ENCODE results near the gene MFRP.

DNA sequence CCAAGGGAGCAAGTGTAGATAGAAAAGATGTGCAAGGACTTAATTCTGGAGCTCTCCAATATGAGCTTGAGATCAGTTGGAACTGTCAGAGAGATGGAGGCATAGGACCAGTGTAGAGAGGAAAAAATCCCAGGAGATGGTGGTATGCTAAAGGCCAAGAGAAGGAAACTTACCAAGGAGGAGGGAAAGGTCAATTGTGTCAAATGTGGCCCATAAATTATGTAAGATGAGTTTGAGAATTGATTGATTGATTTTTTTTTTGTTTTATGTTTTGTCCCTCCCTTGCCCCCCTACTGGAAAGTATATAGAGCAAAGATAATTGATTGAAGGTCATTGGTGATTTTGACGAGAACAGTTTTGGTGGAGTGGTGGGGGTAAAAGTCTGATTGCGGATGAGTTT, 37.8 kb upstream of the MFRP start:
- TF ChIP-seq, protein P1, sequence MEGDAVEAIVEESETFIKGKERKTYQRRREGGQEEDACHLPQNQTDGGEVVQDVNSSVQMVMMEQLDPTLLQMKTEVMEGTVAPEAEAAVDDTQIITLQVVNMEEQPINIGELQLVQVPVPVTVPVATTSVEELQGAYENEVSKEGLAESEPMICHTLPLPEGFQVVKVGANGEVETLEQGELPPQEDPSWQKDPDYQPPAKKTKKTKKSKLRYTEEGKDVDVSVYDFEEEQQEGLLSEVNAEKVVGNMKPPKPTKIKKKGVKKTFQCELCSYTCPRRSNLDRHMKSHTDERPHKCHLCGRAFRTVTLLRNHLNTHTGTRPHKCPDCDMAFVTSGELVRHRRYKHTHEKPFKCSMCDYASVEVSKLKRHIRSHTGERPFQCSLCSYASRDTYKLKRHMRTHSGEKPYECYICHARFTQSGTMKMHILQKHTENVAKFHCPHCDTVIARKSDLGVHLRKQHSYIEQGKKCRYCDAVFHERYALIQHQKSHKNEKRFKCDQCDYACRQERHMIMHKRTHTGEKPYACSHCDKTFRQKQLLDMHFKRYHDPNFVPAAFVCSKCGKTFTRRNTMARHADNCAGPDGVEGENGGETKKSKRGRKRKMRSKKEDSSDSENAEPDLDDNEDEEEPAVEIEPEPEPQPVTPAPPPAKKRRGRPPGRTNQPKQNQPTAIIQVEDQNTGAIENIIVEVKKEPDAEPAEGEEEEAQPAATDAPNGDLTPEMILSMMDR (IDR thresholded peaks at IDR 0.05 in 8 of 11, conservative IDR thresholded peaks at IDR 0.05 in 3 of 11) = no peak
- no peak for TF ChIP-seq POLR2A (IDR thresholded peaks at IDR 0.05)
- no peak for TF ChIP-seq POLR2AphosphoS5 (IDR thresholded peaks at IDR 0.05)
